NCI-H2171 treated with DMSO at 0.1 percent for 48 hours (cell line): ENCODE data around the gene ATF3.

Source experiments
- DNase-seq: peaks from one replicate; lab custom pipeline; 2025; lab: John Stamatoyannopoulos, UW

ATF3 gene, protein sequence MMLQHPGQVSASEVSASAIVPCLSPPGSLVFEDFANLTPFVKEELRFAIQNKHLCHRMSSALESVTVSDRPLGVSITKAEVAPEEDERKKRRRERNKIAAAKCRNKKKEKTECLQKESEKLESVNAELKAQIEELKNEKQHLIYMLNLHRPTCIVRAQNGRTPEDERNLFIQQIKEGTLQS

DNA sequence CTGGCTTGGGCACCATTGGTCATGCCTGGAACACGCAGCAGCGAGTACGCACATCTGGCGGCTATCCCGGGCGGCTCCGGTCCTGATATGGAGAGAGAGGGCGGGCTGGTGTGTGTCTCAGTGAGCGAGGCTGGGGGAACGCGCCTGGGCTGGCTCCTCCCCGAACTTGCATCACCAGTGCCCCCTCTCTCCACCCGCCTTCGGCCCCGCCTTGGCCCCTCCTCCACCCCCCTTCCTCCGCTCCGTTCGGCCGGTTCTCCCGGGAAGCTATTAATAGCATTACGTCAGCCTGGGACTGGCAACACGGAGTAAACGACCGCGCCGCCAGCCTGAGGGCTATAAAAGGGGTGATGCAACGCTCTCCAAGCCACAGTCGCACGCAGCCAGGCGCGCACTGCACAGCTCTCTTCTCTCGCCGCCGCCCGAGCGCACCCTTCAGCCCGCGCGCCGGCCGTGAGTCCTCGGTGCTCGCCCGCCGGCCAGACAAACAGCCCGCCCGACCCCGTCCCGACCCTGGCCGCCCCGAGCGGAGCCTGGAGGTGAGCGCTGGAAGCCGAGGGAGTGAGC is at the start of gene ATF3:
Gene ATF3, plus strand, starts transcription at position 370 of the 567 bp plus-strand sequence. CDS start 6,261 bp downstream, outside the sequence.
- DNase-seq, result peak; percentile 98

DNA sequence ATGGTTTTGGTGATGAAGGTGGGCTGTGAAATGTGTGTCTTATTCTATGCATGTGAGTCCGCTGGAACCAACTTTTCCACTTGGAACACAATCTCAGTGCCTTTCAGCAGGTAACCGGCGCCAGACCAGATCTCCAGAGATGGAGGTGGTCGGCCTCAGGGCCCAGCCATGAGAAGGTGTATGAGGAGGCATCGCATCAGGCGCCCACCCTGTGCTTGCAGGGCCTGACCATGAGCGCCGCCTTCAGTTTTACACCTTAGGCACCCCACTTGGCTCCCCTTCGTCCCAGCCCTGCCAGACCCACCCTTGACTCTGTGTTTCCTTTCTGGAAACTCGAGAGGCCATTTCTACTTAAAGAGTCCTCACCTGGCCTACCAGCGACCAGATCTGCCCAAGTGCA is 48.6 kb upstream of the ATF3 start:
- DNase-seq, result no peak

DNA sequence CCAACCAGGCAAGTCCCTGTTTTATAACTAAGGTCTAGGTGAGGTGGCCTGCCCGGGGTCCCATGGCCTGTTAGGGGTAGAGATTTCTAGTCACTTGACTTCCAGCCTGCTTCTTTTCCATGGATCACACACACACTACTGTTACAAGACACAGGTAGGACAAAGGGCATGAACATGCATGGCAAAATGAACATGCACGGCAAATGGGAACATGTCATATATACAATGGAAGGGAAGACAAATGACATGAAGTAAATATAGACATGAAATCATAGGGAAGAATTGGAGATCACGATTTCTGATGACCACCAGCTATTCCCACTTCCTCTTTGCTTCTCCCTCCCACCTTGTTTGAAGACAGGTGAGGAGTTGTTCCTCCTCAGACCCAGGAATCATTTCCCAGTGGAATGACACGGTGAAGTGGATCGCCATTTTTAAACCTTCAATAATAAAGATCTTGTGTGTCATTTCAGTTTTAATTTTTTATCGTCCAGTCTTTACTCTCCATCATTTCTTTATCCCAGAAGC is 47.6 kb upstream of the ATF3 start:
- DNase-seq, result no peak

DNA sequence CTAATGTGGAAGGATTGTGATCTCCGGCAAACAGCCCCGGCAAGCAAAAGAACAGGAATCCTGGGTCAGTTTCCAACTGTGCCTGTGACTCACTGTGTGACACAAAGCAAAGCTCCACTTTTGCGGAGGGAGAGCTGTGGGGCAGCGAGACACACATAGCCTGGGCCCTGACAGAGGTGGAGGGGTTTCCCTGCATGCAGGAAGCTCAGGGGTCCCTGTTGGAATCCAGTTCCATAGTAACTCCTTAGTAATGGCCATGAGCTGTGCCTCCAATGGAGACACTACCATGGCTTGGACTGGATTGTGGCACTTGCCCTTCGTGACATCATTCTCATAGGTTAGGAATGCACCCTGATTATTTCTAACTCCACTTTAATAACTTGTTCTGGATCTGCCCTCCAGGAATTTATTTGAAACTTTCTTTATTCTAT is 47.0 kb upstream of the ATF3 start:
- no peak for DNase-seq

DNA sequence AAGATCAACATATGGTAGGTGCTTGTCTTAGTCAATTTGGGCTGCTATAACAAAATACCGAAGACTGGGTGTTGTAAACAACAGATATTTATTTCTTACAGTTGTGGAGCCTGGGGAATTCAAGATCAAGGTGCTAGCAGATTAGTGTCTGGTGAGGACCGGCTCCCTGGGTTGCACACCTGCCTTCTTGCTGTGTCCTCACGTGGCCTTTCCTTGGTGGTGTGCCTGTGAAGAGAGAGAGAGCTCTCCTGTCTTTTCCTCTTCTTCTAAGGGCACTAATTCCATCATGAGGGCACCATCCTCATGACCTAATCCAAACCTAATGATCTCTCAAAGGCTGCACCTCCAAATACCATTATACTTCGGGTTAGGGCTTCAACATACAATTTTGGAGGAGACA is 45.8 kb upstream of the ATF3 start:
- peak; percentile 11 for DNase-seq

DNA sequence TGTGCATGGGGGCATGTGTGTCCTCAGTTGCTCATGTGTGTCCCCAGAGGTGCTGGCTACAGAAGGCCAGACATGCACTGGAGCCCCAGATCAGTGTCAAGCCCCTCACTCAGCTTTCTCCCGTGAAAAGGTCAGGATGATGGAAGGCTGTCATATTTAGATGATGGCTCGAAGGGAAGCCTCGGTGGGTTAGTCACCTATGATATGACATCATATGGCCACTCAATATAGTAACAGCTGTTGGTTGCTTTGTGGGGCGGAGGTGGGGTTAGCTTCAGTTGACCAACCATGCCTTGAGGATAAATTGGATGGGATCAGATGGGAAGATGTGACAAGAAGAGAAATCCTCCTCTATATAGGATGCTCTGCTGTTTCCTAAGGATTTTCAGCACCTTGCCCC is 43.5 kb upstream of the ATF3 start:
- no peak for DNase-seq

DNA sequence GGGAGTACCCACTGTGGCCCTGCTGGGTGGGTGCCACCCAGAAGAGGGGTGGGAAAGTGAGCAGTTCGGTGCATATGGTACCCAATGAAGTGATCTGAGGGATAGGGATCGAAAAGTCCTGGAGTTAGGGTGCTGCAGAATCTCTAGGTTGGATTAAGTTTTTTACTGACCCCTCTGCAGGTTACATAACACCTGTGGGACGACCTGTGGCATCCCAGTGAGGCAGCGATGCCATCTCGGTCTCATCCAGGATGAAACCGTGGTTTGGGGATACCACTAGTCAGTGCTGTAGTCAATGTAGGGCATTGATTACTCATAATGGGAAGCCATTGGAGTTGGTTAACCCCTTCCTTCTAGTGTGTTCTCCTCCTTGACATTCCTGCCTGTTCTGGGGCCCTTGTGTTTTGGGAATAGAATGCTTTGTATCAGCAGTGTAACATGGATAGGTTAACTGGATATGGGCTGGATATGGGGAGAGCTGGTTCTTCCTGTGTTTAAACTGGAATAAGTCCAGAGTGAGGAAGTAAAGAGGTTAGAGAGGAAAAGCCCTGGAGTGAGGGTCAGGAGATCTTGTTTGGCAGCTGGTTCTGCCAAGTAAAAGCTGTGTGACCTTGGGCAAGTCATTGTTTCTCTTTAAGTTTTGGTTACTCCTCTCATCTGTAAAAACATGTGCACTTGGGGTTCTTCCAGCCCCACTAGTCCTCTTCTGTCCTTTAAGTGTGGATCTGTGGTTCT is 42.8 kb upstream of the ATF3 start:
- DNase-seq, result no peak

DNA sequence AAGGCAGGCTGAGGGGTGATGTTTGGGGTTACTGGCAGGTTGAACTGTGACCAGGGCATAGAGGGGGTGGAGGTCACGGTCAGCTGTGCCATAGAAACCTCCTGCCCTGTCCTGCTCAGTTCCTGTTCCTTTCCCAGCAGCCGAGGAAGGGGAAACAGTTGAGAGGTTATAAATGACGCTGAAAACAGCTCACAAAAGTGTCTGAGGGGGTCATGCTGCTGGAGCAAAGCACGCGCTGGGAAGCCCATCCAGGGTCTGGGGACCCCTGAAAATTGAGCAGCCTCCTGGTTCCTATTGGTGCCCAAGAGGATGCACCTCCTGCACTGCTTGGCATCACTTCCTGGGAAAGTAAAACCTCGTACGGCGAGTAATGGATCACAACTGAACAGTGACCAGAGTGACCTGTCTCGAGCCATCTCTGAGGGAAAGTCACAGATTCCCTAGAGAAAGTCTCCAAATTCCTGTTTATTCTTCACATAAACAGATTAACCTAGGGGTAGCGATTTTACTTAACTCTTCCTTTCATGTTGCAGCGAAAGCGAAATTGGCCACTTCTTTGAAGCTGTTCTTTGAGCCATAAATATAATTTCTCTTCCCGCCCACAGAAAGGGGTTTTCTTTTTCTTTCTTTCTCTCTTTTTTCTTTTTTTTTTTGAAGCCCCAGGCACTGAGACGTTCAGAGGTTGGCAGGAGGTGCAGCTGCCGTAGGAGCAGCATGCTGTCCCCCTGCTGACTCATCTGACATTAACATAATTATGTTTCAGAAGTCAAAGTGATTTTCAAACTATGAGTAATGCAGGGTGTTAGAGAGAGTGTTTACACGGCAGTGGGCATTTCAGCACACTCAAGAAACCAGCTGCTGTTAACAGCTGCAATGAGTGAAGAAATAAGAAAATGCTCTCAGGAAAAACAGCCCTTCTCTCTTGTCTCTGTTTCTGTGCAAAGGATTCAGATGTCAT is 41.8 kb upstream of the ATF3 start:
- peak; percentile 96 for DNase-seq

DNA sequence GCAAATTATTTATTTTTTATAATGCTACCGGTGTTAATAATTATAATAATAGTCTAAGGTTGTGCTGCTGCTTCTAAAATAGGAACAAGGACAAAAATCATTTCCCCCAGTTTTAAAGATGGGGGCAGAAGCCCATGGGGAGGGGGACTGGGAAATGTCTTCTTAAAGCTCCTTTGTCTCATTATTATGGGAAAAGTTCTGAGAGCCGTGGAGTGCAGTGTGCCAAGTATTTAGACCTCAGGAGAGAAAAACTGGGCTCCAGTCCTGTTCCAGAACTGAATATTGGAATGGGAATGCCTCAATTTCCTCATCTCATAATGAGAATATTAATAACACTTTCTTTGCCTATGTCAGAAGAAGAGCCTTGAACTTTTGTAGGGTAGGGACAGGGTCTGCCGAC is 40.9 kb upstream of the ATF3 start:
- no peak for DNase-seq

DNA sequence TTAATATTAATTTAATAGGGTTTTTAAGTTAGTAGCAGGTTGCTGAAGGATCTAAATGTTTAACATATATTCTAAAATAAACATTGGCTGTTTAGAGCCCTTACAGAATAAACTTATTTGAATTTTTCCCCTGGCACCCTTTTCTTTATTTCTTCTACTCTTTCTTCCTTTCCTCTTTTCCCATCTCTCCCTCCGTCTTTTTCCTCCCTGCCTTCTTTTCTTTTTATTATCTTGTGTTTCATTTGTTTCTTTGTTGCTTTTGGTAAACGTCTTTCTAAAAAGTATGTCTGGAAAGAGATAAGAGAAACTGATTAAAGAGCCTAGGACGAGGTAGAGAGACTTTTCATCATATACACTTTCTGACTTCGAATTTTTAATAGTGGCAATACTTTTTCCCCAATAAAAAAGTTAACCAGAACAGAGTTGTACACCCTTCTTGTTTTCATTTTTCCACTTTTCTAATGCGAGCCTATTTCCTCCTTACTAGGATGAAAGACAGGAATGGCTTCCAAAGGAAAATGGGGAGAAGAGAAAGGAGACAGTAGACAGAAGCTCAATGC is 39.5 kb upstream of the ATF3 start:
- no peak for DNase-seq

DNA sequence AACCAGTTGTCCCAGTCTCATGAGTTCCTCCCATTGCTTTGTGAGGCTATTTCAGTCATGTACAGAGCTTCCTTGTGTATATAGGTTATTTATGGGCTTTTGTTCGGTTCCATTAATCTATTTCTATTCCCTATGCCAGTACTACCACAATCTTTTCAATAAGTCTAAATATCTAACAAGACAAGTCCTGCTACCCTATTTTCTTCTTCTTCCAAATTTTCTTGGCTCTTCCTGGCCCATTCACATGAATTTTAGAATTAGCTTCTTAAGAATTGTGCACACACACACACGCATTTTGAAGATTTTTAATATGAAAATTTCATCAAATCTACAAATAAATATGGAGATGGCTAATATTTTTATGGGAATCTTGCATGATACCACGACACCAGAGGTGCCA is 33.8 kb upstream of the ATF3 start:
- no peak for DNase-seq

DNA sequence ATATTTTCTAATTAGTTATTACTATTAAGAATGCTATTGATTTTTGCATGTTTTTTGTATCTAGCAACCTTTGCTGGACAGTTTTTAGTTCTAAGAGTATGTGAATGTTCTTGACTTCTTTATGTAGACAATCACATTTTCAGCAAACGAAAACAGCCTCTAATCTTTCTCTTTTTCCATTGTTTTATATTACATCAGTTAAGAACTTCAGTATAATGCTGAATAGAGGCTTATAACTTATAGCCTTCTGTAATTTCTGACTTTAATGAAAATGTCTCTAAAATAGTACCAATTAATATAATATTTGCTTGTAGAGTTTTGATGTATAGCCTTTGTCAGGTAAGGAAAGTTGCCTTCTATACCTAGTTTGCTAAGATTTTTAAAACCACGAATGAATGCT is 33.2 kb upstream of the ATF3 start:
- no peak for DNase-seq

DNA sequence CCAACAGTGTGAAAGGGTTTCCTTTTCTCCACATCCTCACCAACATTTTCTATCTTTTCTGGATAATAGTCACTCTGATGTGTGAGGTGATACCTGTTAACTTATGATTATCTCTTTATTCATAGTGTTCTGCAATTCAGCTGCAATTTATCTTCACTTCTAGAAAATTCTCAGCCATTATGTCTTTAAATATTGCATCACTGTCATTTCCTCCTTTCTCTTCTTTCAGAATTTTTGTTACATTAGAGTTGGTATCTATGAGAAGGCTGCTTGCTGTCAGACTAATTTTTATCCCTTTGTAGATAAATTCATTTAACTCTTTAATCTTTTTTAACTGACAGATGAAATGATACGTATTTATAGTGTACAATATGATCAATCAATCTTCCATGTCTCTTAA is 30.5 kb upstream of the ATF3 start:
- no peak for DNase-seq

DNA sequence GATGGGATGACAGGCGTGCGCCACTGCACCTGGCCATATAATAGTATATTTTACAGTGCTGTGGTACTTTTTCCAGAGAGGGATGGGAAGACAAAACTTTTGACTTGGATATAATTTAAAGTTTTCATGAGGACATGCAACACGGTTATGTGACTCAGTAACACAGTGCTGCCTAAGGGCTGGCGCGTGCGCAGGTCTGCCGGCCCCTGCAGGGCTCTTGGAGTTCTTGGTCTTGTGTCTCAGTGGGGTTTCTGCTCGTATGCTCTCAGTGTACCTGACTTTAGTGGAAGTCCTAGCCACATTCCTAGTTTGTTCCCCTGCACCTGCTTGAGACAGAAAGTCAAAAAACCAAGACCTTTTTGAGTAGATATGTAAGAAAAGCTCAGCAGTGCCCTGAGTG is 27.5 kb upstream of the ATF3 start:
- no peak for DNase-seq

DNA sequence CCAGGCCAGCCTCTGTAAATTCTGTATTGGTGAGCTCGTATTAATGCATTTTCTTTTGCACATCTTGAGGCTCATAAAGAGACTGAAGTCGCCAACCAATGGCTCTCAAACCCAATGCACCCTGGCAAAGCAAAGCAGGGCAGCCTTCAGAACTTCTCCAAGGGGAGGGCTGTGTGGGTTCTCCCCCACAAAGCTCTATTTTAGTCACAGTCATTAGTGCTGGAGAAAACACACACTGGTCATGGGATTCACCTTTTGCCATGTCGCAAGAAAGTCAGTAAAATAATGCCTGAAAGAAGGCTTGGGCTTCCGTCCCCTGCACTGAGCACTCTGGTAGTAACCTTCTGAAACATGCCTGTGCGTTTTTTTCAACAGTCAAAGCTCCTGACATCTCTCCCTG is 26.3 kb upstream of the ATF3 start:
- DNase-seq, result no peak

DNA sequence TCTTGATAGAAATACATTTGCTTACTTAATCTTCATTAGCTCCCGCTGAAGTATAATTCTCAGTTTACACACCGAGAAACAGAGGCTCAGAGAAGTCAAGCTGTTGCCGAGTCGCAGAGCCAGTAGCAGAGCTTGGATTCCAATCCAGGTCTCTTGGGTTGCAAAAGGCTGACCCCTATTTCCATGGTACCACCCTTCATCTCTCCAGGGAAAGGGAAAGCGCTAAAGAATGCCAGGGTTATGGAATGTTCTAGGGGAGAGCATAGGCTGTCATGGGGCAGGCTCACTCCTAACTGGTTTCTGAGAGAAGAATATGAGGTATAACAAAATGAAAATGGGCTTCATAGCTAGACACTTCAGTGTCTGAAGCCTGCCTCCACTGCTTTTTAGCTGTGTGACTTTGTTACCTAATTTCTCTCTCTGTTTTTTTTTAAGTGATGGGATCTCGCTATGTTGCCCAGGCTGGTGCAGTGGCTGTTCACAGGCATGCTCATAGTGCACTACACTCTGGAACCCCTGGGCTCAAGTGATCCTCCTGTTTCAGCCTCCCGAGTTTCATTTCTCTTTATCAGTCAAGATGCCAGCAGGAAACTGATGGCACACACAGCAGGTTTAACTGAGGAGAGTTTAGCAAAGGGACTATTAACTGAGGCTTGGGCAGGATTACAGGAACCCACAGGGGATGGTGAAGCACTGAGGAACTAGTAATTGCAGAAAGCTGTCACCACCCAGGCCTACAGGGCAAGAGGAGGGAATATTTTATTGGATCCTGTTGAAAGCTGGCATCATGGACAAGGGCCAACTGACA is 25.5 kb upstream of the ATF3 start:
- no peak for DNase-seq

DNA sequence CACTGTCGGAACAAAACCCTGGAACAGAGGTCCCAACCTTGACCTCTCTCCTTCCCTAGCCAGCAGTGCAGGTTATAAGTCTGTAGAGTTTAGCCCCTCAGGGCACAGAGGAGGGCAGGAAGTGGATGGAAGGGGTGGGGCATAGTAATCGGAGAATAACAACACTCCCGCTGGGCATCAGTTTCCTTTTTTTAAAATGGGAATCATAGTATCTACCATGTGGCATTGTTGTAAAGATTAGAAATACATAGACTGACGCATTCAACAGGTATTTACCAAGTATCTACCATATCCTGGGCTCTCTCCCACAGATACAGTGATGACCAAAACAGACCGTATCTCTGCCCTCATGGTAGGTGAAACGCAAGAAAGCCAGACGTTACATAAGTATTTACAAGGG is 24.9 kb upstream of the ATF3 start:
- DNase-seq, result no peak

DNA sequence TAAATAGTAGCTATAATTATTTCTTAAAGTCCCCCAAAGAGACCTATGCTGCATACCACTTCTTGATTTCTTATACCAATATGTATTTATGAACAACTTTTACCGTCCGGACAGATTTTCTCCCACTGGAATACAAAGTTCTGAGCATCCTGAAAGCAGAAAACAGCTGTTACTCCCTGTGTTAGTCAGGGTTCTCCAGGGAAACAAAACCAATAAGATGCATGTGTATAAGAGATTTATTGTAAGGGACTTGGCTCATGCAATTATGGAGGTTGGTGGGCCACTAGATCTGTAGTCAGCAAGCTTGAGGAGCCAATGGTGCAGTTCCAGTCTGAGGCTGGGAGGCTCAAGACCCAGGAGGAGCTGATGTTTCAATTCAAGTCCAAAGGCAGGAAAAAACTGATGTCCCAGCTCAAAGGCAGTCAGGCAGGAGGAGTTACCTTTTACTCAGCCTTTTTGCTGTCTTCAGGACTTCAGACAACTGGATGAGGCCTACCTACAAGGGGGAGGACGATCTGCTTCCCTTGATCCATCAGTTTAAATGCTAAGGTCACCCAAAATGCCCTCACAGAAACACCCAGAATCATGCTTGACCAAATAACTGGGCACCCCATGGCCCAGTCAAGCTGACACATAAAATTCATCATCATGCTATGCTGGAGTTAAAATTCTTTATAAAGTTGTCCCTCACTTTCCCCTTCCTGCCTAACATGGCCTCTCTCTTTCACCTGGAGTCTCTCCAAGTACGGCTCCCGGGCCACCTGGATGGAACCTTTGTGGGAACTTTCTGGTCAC is 24.3 kb upstream of the ATF3 start:
- no peak for DNase-seq

DNA sequence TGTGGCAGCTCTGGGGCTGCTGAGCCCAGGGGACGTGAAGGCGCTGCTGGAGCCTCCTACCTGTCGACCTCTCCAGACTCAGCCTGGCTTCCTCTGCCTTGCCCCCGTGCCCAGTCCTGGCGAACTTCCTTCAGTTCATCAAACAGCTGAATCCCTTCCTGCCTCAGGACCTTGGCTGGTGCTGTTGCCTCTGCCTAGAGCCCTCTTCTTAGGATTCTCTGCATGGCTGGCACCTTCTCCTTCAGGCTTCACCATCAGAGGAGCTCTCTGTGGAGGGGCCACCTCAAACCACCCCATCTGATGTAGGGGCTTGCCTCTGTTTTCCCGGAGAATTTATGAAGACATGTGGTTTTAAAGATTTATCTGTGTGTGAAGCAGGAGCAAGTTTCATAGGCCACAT is 23.4 kb upstream of the ATF3 start:
- no peak for DNase-seq
